GM11168 (cell line): ENCODE data around the gene HTR3C.
"Not testable (repeated sequence)": the region's sequence is repeated elsewhere in the genome, so short reads cannot be mapped to it uniquely, and the experiment has no call there.

Experiments used
- in situ Hi-C: fragments of 300-500 bp; cut with MboI; formaldehyde crosslinking; loops from one replicate; pipeline ENCODE4 v1.12.0; 2022; ENCODE audit warnings: low sequenced_read_pairs; ENCODE audit not compliant: unreplicated experiment

Gene HTR3C, protein sequence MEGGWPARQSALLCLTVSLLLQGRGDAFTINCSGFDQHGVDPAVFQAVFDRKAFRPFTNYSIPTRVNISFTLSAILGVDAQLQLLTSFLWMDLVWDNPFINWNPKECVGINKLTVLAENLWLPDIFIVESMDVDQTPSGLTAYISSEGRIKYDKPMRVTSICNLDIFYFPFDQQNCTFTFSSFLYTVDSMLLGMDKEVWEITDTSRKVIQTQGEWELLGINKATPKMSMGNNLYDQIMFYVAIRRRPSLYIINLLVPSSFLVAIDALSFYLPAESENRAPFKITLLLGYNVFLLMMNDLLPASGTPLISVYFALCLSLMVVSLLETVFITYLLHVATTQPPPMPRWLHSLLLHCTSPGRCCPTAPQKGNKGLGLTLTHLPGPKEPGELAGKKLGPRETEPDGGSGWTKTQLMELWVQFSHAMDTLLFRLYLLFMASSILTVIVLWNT

DNA sequence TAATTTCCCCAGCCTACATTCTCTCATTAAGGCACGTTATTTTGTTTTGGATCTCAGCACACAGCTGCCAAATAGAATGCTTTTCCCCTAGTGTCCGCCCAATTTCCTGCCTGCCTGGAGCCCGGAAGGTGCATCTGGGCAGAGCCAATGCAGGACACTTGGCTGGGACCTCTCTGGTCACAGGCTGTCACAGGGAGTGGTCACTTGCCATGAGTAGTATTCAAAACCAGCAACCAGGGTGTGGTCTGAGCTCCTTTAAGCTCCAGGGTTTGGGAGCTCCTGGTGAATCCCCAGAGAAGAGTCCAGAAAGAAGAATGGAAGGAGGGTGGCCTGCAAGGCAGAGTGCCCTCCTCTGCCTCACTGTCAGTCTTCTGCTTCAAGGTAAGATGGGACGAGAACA lies at the start of gene HTR3C:
Gene HTR3C, plus strand, starts transcription at position 281 of the 400 bp plus-strand sequence. Its CDS starts 34 bp downstream, at position 315.
- in situ Hi-C loops: no loop called here

GRCh38 chr3:184003187-184003967 lies 49.5 kb upstream of the HTR3C start:
- in situ Hi-C loops: no loop called here

- in situ Hi-C loops: no loop called here
Measured at GRCh38 chr3:184004476-184004875, 48.4 kb upstream of the HTR3C start.

- in situ Hi-C loops: no loop called here
Measured at GRCh38 chr3:184005941-184006507, 46.8 kb upstream of the HTR3C start.

DNA sequence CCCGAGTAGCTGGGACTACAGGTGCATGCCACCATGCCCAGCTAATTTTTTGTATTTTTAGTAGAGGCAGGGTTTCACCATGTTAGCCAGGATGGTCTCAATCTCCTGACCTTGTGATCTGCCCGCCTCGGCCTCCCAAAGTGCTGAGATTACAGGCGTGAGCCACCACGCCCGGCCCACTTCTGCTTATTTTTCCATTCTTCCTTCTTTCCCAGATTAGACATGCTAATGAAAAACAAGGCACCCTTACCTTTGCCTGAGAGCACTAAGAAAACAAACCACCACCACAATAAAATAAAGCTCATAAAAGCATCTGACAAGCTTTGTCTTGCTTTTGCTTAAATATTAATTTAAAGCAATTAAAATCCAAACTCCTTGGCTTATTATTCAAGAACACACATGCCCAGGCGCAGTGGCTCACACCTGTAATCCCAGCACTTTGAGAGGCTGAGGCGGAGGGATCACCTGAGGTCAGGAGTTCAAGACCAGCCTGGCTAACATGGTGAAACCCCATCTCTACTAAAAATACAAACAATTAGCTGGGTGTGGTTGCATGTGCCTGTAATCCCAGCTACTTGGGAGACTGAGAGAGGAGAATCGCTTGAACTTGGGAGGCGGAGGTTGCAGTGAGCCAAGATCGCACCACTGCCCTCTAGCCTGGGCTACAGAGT lies 45.6 kb upstream of the HTR3C start:
- in situ Hi-C loops: not testable (repeated sequence)

GRCh38 chr3:184008161-184008560 lies 44.7 kb upstream of the HTR3C start:
- in situ Hi-C loops: no loop called here

DNA sequence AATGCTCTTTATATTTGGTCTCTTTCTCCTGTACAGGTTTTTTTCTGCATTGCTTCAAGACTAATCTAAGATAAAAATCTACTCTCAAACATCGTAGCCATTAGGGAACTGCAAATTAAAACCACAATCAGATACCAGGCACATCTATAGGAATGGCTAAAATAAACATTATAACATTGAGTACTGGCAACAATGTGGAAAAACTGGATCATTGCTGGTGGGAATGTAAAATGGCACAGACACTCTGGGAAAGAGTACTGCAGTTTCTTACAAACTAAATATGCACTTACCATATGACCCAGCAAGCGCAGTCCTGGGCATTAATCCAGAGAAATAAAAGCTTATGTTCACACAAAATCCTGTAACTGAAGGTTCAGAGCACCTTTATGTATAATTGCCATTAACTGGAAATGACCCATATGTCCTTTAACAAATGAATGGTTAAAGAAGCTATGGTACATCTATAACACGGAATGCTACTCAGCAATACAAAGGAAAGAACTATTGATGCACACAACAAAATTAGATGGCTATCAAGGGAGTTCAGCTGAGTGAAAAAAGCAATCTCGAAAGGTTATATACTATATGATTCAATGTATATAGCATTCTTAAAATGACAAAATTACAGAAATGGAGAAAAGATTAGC lies 41.5 kb upstream of the HTR3C start:
- in situ Hi-C loops: no loop called here

DNA sequence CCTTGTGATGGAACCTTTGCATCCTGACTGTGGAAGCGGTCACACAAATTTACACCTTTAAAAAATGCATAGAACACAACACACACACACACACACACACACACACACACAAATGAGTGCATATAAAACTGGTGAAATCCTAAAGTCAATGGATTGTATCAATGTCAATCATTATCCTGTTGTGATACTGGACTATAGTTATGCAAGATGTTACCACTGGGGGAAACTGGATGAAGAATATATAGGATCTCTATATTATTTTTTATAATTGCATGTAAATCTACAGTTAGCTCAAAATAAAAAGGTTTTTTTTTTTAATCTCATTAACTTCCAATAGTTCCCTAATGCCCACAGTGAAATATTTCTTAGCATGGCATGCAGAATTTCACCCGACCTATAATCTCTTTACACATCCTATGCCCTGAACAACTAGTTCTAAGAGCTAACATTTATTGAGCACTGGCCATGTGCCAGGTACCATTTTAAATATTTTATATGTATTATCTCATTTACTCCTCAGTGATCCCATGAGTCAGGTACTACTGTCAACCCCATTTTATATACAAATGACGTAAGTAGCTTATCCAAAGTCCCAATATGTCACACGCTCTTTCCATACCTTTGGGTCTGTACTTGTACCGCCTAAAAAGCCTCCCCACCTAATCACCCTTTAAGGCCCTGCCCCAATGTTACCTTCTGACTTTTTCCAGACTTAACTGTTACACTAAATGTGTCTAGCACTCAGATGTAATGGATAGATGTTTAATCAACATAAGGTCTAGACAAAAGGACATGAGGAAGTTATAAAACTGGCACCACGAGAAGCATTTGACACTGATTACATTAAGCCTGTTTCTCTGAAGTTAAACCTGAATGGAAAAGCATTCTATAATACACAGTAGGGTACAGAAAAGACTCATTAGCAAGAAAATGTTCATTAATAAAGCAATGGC lies 40.6 kb upstream of the HTR3C start:
- in situ Hi-C loops: no loop called here

- in situ Hi-C loops: loop anchor here (5.0 kb wide), 1 partner anchor 123 kb away; no protein-coding TSS in a partner anchor
Measured at GRCh38 chr3:184015381-184016019, 37.3 kb upstream of the HTR3C start.

- in situ Hi-C loops: loop anchor here (5.0 kb wide), 1 partner anchor 124 kb away; no protein-coding TSS in a partner anchor
Measured at GRCh38 chr3:184016169-184016570, 36.7 kb upstream of the HTR3C start.

DNA sequence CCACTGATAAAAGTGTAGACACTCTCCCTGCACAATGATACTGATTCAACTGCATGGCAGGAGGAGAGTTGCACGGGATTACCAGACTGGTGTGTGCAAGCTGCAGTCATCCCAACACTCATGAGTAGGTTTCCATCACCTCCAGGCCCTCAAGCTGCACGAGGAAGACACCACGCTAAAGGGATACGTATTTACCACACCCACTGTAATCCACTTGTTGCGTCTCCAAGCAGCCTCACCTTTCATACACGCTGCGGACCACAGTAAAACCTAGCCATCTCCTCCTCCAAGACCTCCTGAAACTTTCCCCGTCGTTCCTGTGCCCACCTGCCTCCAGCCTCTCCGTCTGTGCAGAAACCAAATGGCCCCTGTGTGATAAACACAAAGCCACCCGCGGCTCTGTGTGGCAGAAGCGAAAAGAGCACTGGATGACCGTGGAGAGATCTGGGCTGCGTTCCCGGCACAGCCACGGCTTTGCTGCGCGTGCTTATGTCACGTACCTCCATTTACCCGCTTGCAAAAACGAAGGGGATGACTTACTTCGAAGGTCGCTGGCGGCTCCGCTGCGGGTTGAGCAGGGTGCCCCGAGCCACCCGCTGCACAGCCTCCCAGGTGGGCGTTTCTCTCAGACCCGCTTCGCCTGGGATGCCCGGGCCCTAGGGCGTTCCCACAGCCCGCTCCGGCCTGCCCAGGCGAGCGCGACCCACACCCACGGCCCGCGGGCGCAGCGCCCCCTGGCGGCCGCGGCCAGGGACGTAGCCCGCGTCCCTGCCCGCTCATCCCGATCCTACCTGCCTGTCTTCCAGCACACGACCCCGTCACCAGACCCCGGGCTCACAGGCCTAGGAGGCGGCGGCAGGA lies 35.8 kb upstream of the HTR3C start:
- in situ Hi-C loops: loop anchor here (5.0 kb wide), 1 partner anchor 125 kb away; no protein-coding TSS in a partner anchor

GRCh38 chr3:184017672-184018423 lies 35.0 kb upstream of the HTR3C start, which contains the start of gene ABCC5:
TSS of gene ABCC5 (minus strand) at chr3:184017884. CDS start at chr3:184014392, 3,492 bp downstream.
- in situ Hi-C loops: loop anchor here (5.0 kb wide), 1 partner anchor 126 kb away; no protein-coding TSS in a partner anchor

GRCh38 chr3:184018424-184018973 lies 34.3 kb upstream of the HTR3C start:
- in situ Hi-C loops: loop anchor here (5.0 kb wide), 1 partner anchor 126 kb away; no protein-coding TSS in a partner anchor

DNA sequence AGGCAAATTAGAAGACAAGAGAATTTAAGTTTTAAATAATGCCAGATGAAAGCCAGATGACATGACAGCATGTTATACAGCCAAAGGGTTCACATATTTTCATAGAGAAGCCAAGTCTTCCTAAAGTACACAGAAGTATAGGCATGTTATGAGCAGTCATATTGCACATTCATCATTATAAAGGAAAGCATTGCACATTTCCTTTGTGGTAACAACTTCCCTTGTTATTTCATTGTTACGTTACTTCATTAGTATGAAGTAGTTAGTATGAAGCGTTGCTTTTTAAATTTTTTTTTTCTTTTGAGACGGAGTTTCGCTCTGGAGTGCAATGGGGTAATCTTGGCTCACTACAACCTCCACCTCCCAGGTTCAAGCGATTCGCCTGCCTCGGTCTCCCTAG lies 30.5 kb upstream of the HTR3C start:
- in situ Hi-C loops: no loop called here

DNA sequence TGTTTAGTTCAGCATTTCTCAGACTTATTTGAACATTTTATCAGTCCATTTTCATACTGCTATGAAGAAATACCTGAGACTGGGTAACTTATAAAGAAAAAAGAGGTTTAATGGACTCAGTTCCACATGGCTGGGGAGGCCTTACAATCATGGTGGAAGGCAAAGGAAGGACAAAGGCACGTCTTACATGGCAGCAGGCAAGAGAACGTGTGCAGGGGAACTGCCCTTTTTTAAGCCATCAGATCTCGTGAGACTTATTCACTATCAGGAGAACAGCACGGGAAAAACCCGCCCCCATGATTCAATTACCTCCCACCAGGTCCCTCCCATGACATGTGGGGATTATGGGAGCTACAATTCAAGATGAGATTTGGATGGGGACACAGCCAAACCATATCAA lies 27.6 kb upstream of the HTR3C start:
- in situ Hi-C loops: not testable (repeated sequence)

DNA sequence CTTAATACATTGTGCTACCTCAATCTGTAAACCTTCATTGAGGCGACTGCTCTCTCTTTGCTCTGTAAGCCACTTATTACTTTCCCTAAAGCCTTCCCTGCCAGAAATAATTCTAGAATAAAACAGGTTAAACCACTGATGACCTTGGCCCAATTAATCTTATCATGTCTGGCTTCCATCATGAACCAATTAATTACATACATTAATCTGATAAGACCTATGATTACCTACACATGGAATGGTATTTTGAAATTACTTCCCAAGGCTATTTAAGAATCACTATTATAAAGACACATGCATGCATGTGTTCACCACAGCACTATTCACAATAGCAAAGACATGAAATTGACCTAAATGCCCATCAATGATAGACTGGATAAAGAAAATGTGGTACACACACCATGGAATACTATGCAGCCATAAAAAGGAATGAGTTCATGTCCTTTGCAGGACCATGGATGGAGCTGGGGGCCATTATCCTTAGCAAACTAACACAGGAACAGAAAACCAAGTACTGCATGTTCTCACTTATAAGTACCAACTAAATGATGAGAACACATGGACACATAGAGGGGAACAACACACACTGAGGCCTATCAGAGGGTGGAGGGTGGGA lies 24.5 kb upstream of the HTR3C start:
- in situ Hi-C loops: not testable (repeated sequence)
